HFFc6 (cell line): Measurements from ENCODE around the gene OR51V1. TPM values are rescaled to one million over a fixed set of nuclear protein-coding genes. Genes with fewer than 3 reads are reported as not detected.
"Not testable (repeated sequence)": the region's sequence is repeated elsewhere in the genome, so short reads cannot be mapped to it uniquely, and the experiment has no call there.

Experiments
- DNase-seq: peaks from one replicate; pipeline ENCODE4 v3.0.0-alpha.2; 2018
- H3K27ac Mint-ChIP-seq: 2 replicates; pipeline ENCODE4 v1.8.0; 2020; ENCODE audit warnings: mild to moderate bottlenecking, mixed read lengths
- H3K27me3 Mint-ChIP-seq: 2 replicates; pipeline ENCODE4 v1.8.0; 2021; ENCODE audit warnings: mild to moderate bottlenecking, moderate library complexity, mixed read lengths; ENCODE audit not compliant: insufficient read depth
- H3K36me3 Mint-ChIP-seq: 2 replicates; pipeline ENCODE4 v1.8.0; 2021; ENCODE audit warnings: low read depth, mixed read lengths
- H3K4me1 Mint-ChIP-seq: 2 replicates; pipeline ENCODE4 v1.8.0; 2020; ENCODE audit warnings: low read depth, mixed read lengths
- H3K4me3 Mint-ChIP-seq: 2 replicates; pipeline ENCODE4 v1.8.0; 2020; ENCODE audit warnings: mild to moderate bottlenecking, moderate library complexity, mixed read lengths
- H3K9me3 Mint-ChIP-seq: 2 replicates; pipeline ENCODE4 v1.8.0; 2020; ENCODE audit warnings: mild to moderate bottlenecking, mixed read lengths
- long read RNA-seq: library from polyadenylated mRNA; unstranded; transcript quantifications from one replicate; pipeline ENCODE4 v2.0.0, GENCODE V29; 2019
- total RNA-seq, 6 experiments: library from RNA; stranded (reverse); fragmentation: NEBNext Ultra II Directional; extraction: Animal tissue kit (Norgen Biotek cat#: 25700); gene quantifications; 2 replicates in 1 of 6; 3 replicates in 5 of 6; pipeline ENCODE4 v1.2.3, GENCODE V29; 2021
- TF ChIP-seq, protein P1 (sequence below): fragments of 200-600 bp; sonication (generic); IDR thresholded peaks from 2 replicates; pipeline ENCODE4 v1.5.0; 2021; ENCODE audit warnings: antibody characterized with exemption, mild to moderate bottlenecking

The OR51V1 gene, protein sequence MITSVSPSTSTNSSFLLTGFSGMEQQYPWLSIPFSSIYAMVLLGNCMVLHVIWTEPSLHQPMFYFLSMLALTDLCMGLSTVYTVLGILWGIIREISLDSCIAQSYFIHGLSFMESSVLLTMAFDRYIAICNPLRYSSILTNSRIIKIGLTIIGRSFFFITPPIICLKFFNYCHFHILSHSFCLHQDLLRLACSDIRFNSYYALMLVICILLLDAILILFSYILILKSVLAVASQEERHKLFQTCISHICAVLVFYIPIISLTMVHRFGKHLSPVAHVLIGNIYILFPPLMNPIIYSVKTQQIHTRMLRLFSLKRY
- total RNA-seq, result not detected
- long read RNA-seq, result 0 reads

DNA sequence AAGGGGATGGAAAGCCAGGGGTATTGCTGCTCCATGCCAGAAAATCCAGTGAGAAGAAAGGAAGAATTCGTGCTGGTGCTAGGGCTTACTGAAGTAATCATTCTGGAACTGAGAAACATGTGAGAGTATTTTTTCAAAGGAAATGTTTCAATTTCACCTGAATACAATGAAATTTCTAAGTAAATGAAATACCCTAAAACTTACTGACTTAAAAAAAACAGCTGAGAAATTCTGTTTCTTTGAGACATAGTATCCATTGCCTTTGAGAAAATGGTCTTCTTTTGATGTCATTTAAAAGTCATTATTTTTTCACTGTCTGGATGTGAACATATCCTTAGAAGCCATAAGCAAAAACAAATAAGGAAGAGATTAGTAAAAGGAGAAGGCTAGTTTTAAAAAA, at the start of gene OR51V1:
TSS of gene OR51V1 (minus strand) at position 101 of the 400 bp plus-strand sequence. CDS start at position 101, 0 bp downstream.
- no peak for DNase-seq
- Mint-ChIP-seq H3K36me3 (no peaks in the 10 kb centered on the region), H3K4me3 (no peak within 1 kb of the TSS), H3K4me1 (peaks cover 61% of the 10 kb centered on the region), H3K9me3 (no peaks in the 10 kb centered on the region), H3K27me3 (no peaks in the 10 kb centered on the region), H3K27ac (no peak within 1 kb of the TSS)
- TF ChIP-seq, protein P1, sequence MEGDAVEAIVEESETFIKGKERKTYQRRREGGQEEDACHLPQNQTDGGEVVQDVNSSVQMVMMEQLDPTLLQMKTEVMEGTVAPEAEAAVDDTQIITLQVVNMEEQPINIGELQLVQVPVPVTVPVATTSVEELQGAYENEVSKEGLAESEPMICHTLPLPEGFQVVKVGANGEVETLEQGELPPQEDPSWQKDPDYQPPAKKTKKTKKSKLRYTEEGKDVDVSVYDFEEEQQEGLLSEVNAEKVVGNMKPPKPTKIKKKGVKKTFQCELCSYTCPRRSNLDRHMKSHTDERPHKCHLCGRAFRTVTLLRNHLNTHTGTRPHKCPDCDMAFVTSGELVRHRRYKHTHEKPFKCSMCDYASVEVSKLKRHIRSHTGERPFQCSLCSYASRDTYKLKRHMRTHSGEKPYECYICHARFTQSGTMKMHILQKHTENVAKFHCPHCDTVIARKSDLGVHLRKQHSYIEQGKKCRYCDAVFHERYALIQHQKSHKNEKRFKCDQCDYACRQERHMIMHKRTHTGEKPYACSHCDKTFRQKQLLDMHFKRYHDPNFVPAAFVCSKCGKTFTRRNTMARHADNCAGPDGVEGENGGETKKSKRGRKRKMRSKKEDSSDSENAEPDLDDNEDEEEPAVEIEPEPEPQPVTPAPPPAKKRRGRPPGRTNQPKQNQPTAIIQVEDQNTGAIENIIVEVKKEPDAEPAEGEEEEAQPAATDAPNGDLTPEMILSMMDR, result no peak

DNA sequence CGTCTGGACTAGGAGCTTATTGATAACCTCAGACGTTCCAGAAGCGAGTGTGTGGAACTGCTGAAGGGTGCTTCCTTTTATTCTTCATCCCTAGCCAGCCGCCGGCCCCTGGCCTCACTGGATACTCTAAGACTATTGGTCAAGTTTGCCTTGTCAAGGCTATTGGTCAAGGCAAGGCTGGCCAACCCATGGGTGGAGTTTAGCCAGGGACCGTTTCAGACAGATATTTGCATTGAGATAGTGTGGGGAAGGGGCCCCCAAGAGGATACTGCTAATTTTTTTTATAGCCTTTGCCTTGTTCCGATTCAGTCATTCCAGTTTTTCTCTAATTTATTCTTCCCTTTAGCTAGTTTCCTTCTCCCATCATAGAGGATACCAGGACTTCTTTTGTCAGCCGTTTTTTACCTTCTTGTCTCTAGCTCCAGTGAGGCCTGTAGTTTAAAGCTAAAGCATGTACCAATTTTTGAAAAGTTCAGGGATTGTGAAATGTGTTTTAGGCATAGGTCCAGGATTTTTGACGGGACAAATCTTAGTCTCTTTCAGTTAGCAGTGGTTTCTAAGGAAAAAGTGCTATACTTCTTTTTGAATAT, 49.4 kb upstream of the OR51V1 start, which contains the start of gene HBG1:
TSS of gene HBG1 (minus strand) at position 51 of the 590 bp plus-strand sequence. CDS start 53 bp downstream, outside the sequence.
- not testable (repeated sequence) for H3K4me3 Mint-ChIP-seq, H3K27ac Mint-ChIP-seq, H3K27me3 Mint-ChIP-seq, H3K9me3 Mint-ChIP-seq, DNase-seq, H3K36me3 Mint-ChIP-seq
- peaks cover 34% of the 10 kb centered on the region for H3K4me1 Mint-ChIP-seq

DNA sequence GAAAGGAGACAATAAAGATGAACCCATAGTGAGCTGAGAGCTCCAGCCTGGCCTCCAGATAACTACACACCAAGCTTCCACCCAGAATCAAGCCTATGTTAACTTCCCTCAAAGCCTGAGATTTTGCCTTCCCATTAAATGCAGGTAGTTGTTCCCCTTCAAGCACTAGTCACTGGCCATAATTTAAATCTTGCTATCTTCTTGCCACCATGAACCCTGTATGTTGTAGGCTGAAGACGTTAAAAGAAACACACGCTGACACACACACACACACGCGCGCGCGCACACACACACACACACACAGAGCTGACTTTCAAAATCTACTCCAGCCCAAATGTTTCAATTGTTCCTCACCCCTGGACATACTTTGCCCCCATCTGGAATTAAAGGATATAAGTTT, 48.0 kb upstream of the OR51V1 start:
- not testable (repeated sequence) for H3K27ac Mint-ChIP-seq, H3K27me3 Mint-ChIP-seq, H3K36me3 Mint-ChIP-seq, DNase-seq, H3K9me3 Mint-ChIP-seq, H3K4me3 Mint-ChIP-seq
- peaks cover 34% of the 10 kb centered on the region for H3K4me1 Mint-ChIP-seq

DNA sequence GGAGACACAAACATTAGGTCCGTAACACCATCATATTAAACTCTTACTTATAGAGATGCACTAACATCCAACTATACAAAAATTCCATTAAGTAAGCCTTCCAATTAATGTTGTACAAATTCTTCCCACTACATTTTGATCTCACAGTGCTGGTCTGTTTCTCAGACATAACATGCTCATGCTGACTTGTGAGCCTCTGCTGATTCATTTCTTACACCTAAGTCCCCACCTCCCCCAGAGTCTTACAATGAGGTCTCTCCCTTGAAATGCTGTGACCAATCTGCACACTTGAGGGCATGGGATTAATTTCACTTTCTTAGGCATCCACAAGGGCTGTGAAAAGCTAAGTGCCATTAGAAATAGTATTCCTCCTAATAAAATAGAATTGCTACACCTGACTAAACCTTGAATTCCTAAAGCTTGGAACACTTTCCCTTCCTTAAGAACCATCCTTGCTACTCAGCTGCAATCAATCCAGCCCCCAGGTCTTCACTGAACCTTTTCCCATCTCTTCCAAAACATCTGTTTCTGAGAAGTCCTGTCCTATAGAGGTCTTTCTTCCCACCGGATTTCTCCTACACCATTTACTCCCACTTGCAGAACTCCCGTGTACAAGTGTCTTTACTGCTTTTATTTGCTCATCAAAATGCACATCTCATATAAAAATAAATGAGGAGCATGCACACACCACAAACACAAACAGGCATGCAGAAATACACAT, 47.1 kb upstream of the OR51V1 start:
- H3K4me3 Mint-ChIP-seq, result no peak overlapping the region; the same call in 1 of the 2 replicates
- DNase-seq, result no peak
- no peak overlapping the region for H3K27ac Mint-ChIP-seq
- H3K9me3 Mint-ChIP-seq, result no peaks in the 10 kb centered on the region
- H3K36me3 Mint-ChIP-seq, result no peaks in the 10 kb centered on the region
- peaks cover 30% of the 10 kb centered on the region for H3K4me1 Mint-ChIP-seq
- H3K27me3 Mint-ChIP-seq, result peaks cover 2% of the 10 kb centered on the region; the same call in 1 of the 2 replicates
- TF ChIP-seq, protein P1, result no peak

DNA sequence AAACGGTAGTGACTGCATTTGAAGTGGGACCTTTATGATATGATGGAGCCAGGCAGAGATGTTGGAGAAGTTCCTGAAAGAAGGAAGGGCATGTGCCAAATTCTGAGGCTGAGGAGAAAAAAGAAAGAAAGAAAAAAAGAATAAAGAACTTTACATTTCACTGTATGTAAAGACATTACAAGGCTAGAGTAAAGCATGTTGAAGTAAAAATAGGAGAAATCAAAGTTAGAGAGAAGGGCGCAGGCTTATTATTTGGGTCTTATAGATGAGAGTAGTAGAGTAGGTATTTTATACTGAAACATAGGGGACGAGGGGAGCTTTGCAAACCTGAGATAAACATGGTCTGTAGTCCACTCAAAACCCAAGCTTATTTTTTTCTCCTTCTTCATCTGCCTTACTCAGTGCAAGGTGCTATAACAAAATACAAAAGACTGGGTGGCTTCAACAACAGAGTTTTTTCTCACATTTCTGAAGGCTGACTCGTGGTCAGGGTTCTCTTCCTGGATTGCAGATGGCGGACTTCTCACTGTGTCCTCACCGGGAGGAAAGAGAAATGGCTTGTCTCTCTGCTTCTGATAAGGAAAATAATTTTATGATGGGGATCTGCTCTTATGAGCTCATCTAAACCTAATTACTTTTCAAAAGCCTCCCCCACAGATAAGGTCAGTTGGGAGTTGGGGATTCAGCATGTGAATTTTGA, 46.4 kb upstream of the OR51V1 start:
- no peaks in the 10 kb centered on the region for H3K9me3 Mint-ChIP-seq
- TF ChIP-seq, protein P1, result no peak
- no peak overlapping the region for H3K27ac Mint-ChIP-seq
- DNase-seq, result no peak
- H3K4me3 Mint-ChIP-seq, result no peak overlapping the region; the same call in 1 of the 2 replicates
- H3K4me1 Mint-ChIP-seq, result peaks cover 28% of the 10 kb centered on the region
- H3K27me3 Mint-ChIP-seq, result no peaks in the 10 kb centered on the region
- H3K36me3 Mint-ChIP-seq, result no peaks in the 10 kb centered on the region

DNA sequence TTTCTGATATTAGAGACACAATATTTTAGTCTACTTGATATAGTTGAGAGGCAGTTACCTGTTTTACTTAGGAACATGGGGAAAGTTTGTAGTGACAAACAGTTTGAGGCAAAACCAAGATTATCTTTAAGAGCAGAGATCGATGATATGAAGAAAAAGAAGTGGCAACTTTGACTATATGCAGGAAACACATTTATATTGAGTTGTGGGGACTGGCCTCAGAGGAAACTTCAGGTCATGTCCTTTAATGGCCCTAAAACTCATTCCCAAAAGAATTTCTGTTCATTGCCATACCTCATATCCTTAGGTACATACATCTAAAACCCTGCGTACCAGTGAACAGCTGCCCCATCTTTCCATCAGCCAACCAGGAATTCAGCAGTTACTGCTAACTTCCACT, 44.7 kb upstream of the OR51V1 start:
- no peaks in the 10 kb centered on the region for H3K27me3 Mint-ChIP-seq
- DNase-seq, result no peak
- TF ChIP-seq, protein P1, result no peak
- H3K4me1 Mint-ChIP-seq, result peaks cover 34% of the 10 kb centered on the region
- H3K4me3 Mint-ChIP-seq, result no peak overlapping the region
- no peak overlapping the region for H3K27ac Mint-ChIP-seq
- no peaks in the 10 kb centered on the region for H3K9me3 Mint-ChIP-seq
- no peaks in the 10 kb centered on the region for H3K36me3 Mint-ChIP-seq
